Sigmoid colon (tissue), 4 donors: Measurements from ENCODE around the gene COL23A1.

Source experiments
- CTCF ChIP-seq, 4 experiments: fragments of 450-650 bp in 3 of 4; fragments of 200-600 bp in 1 of 4; IDR thresholded peaks; one replicate each; pipeline ENCODE4 v1.5.1; 2016 to 2019; ENCODE audit warnings: antibody characterized with exemption in 4 of 4, mild to moderate bottlenecking in 3 of 4, moderate library complexity in 2 of 4
- EP300 ChIP-seq, 4 donors: sonication (generic); formaldehyde crosslinking; IDR thresholded peaks; one replicate each; pipeline ENCODE4 v1.6.1; 2017; ENCODE audit warnings: antibody characterized with exemption in 4 of 4

DNA sequence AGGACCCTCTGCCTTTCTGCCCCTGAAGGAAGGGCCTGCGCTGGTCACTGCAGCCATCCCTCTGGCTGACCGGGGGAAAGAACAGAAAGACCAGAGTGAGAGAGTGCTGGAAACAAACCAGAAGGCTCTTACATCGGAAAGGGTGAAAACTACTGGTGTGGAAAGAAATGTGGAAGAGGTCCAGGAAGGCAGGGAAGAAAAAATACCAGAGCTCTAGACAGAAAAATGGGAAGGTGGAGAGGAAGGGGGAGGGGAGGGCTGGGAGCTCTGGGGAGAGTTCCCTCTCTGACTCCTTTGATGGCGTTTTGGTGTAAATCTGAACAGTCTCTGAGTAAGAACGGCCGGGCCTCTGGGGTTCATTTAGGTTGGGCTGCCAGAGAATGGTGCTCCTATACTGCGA is 47.7 kb downstream of the COL23A1 start:
- TF ChIP-seq CTCF (IDR thresholded peaks at IDR 0.05) = no peak
- no peak for TF ChIP-seq EP300 (IDR thresholded peaks at IDR 0.05)
